B cell (primary cell): ENCODE measurements around the gene TPRA1. TPM values are rescaled to one million over a fixed set of nuclear protein-coding genes. Genes with fewer than 3 reads are reported as not detected.
A peak's percentile ranks its signal among the peaks of the same experiment; 100 is the strongest.

Experiments
- ATAC-seq: fragments of 200-7000 bp; cut with Tn5 transposase; one replicate; pipeline ENCODE4 v1.10.0; 2021; ENCODE audit warnings: low read depth, mild to moderate bottlenecking, moderate number of reproducible peaks, moderate library complexity
- CTCF ChIA-PET: fragments of 350-600 bp; sonication (Branson Sonifier 250); formaldehyde crosslinking; loops from one replicate; lab custom pipeline; 2021; ENCODE audit warnings: antibody characterized with exemption, inconsistent platforms; lab: Charles Lee
- POLR2A ChIA-PET: fragments of 350-600 bp; sonication (Branson Sonifier 250); formaldehyde crosslinking; loops from one replicate; lab custom pipeline; 2021; ENCODE audit warnings: antibody characterized with exemption; lab: Charles Lee
- DNase-seq: peaks from one replicate; pipeline ENCODE4 v3.0.0; 2013
- H2AFZ ChIP-seq: 2 replicates; pipeline ENCODE4 v1.6.1; 2012; ENCODE audit warnings: mild to moderate bottlenecking, low read depth, low read length; ENCODE audit not compliant: insufficient read depth, poor library complexity, severe bottlenecking
- H3K27ac ChIP-seq, 2 donors: 1 replicate in 1 of 2; 2 replicates in 1 of 2; pipeline ENCODE4 v1.5.1; 2012 to 2013; ENCODE audit warnings: low read length in 2 of 2, mild to moderate bottlenecking in 2 of 2, moderate library complexity in 1 of 2
- H3K27me3 ChIP-seq, 4 experiments: fragments of 200-600 bp in 1 of 4; sonication (generic) in 1 of 4; replicated peaks in 1 of 4; 1 replicate in 2 of 4; 2 replicates in 2 of 4; pipeline versions ENCODE4 v1.6.1 to v1.7.0; 2013 to 2016; ENCODE audit warnings: low read length in 3 of 4, mild to moderate bottlenecking in 2 of 4, mixed read lengths in 1 of 4, moderate library complexity in 1 of 4; ENCODE audit not compliant: insufficient read depth in 4 of 4, control insufficient read depth in 3 of 4; ENCODE audit errors: control extremely low read depth in 1 of 4
- H3K36me3 ChIP-seq, 2 experiments: replicated peaks in 1 of 2; 1 replicate in 1 of 2; 2 replicates in 1 of 2; pipeline versions ENCODE4 v1.6.1 to v1.7.1; 2013; ENCODE audit warnings: low read length in 1 of 2; ENCODE audit not compliant: insufficient read depth in 2 of 2, control insufficient read depth in 1 of 2; ENCODE audit errors: control extremely low read depth in 1 of 2, extremely low read depth in 1 of 2
- H3K4me1 ChIP-seq, 2 donors: fragments of 200-600 bp in 1 of 2; sonication (generic) in 1 of 2; 1 replicate in 1 of 2; 2 replicates in 1 of 2; pipeline versions ENCODE4 v1.5.1 to v1.6.1; 2013 to 2017; ENCODE audit warnings: low read length in 2 of 2; ENCODE audit not compliant: control insufficient read depth in 2 of 2, insufficient read depth in 2 of 2
- H3K4me2 ChIP-seq: replicated peaks from 2 replicates; pipeline ENCODE3; 2012; ENCODE audit warnings: mild to moderate bottlenecking, low read depth, low read length; ENCODE audit not compliant: poor library complexity, severe bottlenecking
- H3K4me3 ChIP-seq, 5 experiments: fragments of 200-600 bp in 1 of 5; sonication (generic) in 1 of 5; 1 replicate in 3 of 5; 2 replicates in 2 of 5; pipeline versions ENCODE4 v1.5.1 to v1.7.0; 2011 to 2016; ENCODE audit warnings: low read length in 4 of 5, mild to moderate bottlenecking in 4 of 5, low read depth in 2 of 5, control low read depth in 1 of 5, moderate library complexity in 1 of 5; ENCODE audit not compliant: insufficient read depth in 1 of 5; ENCODE audit errors: control extremely low read depth in 1 of 5, extremely low read depth in 1 of 5
- H3K79me2 ChIP-seq: fragments of 200-600 bp; sonication (generic); one replicate; pipeline ENCODE4 v1.6.0; 2016; ENCODE audit warnings: low read length; ENCODE audit not compliant: control insufficient read depth, insufficient read depth
- H3K9ac ChIP-seq: fragments of 200-600 bp; sonication (generic); 2 replicates; pipeline ENCODE4 v1.6.1; 2017; ENCODE audit warnings: mild to moderate bottlenecking, low read length, moderate library complexity
- H3K9me3 ChIP-seq, 3 donors: one replicate each; pipeline versions ENCODE4 v1.6.1 to v1.7.1; 2013; ENCODE audit warnings: low read length in 2 of 3; ENCODE audit not compliant: control insufficient read depth in 2 of 3, insufficient read depth in 1 of 3; ENCODE audit errors: control extremely low read depth in 1 of 3
- H4K20me1 ChIP-seq: 2 replicates; pipeline ENCODE4 v1.6.0; 2012; ENCODE audit warnings: mild to moderate bottlenecking, low read length; ENCODE audit not compliant: insufficient read depth, control insufficient read depth, poor library complexity, severe bottlenecking
- H3K27ac Mint-ChIP-seq: one replicate; pipeline ENCODE4 v1.8.0; 2021; ENCODE audit warnings: mixed read lengths
- H3K27me3 Mint-ChIP-seq: one replicate; pipeline ENCODE4 v1.8.0; 2021; ENCODE audit warnings: mixed read lengths
- H3K4me1 Mint-ChIP-seq: one replicate; pipeline ENCODE4 v1.8.0; 2021; ENCODE audit warnings: mixed read lengths
- H3K4me3 Mint-ChIP-seq: one replicate; pipeline ENCODE4 v1.8.0; 2021; ENCODE audit warnings: mixed read lengths
- H3K9me3 Mint-ChIP-seq: one replicate; pipeline ENCODE4 v1.8.0; 2022; ENCODE audit warnings: mixed read lengths; ENCODE audit not compliant: insufficient read depth
- CTCF ChIP-seq: fragments of 200-600 bp; IDR thresholded peaks from one replicate; pipeline ENCODE4 v1.8.0; 2022; ENCODE audit warnings: antibody characterized with exemption, mild to moderate bottlenecking
- EZH2 ChIP-seq: IDR thresholded peaks from 2 replicates; pipeline ENCODE4 v1.6.1; 2012; ENCODE audit warnings: borderline replicate concordance, low read depth, mild to moderate bottlenecking, moderate library complexity, low read length; ENCODE audit not compliant: insufficient read depth, poor library complexity, severe bottlenecking
- WGBS: methylation state at CpG from one replicate; pipeline ENCODE4 v1.1.5; 2013; ENCODE audit warnings: missing lambda C conversion rate; ENCODE audit not compliant: insufficient coverage; 5-methylcytosine and 5-hydroxymethylcytosine counted together
- intact Hi-C: fragments of 100-400 bp; cut with micrococcal nuclease; formaldehyde crosslinking; loops from one replicate; pipeline ENCODE4 v1.10.0; 2022
- polyA plus RNA-seq: library from polyadenylated mRNA; depleted of rRNA; stranded (reverse); fragments of >200 nt; gene quantifications from 2 replicates; pipeline ENCODE4 v1.2.3, GENCODE V29; 2012
- total RNA-seq, 2 donors: library from RNA; stranded (reverse); fragments of 120-200 nt in 1 of 2; gene quantifications; 1 replicate in 1 of 2; 2 replicates in 1 of 2; pipeline versions ENCODE4 v1.2.3 to v1.2.4, GENCODE V29; 2013 to 2022

The TPRA1 gene
- total and polyA plus RNA-seq, 2 donors (not counting 1 experiment from before 2014, with no cell fraction given) = 19.8 to 27.7 TPM

- H3K4me3 ChIP-seq = no peak overlapping the region
- DNase-seq (no peak), ATAC-seq (no peak)
- no peak overlapping the region for H3K27ac Mint-ChIP-seq
- WGBS = 88% methylated on average over 14 of the region's 14 CpGs
- H3K4me1 ChIP-seq = peaks cover 3 to 15% of the 10 kb centered on the region in 2 donors
- peaks cover 9% of the 10 kb centered on the region for H3K4me1 Mint-ChIP-seq
- no peak overlapping the region for H3K4me2 ChIP-seq
- no peak for TF ChIP-seq EZH2
- no peak for TF ChIP-seq CTCF
- H3K36me3 ChIP-seq = no peaks in the 10 kb centered on the region
- H3K9me3 Mint-ChIP-seq = no peaks in the 10 kb centered on the region
- H3K79me2 ChIP-seq = no peaks in the 10 kb centered on the region
- peaks cover 11% of the 10 kb centered on the region for H3K27me3 Mint-ChIP-seq
- H4K20me1 ChIP-seq = no peaks in the 10 kb centered on the region
- POLR2A ChIA-PET = no interaction called here
- H3K27me3 ChIP-seq = peaks cover 0 to 3% (median 0%) of the 10 kb centered on the region in 4 experiments
- CTCF ChIA-PET = interaction anchor here (1.1 to 8.9 kb wide), 10 partner anchors 8 to 1412 kb away, joined by 3 to 119 read pairs (median 6); partner anchors contain the start of gene CHST13
- no peaks in the 10 kb centered on the region for H3K9me3 ChIP-seq
- peak overlapping the region; percentile 78 for H3K4me3 Mint-ChIP-seq
- intact Hi-C loops = no loop called here
- H3K9ac ChIP-seq = no peak overlapping the region
- H2AFZ ChIP-seq = no peak overlapping the region
- H3K27ac ChIP-seq = no peak overlapping the region
Measured at GRCh38 chr3:127545711-127546457, 44.6 kb downstream of the TPRA1 start.

- peaks cover 9% of the 10 kb centered on the region for H3K4me1 Mint-ChIP-seq
- no peak for TF ChIP-seq EZH2
- TF ChIP-seq CTCF = no peak
- WGBS = 100% methylated on average over 1 of the region's 8 CpGs
- peaks cover 10% of the 10 kb centered on the region for H3K27me3 Mint-ChIP-seq
- Histone ChIP-seq H3K27me3 (peaks cover 0 to 3% (median 0%) of the 10 kb centered on the region in 4 experiments), H4K20me1 (no peaks in the 10 kb centered on the region), H3K27ac (no peak overlapping the region), H3K79me2 (no peaks in the 10 kb centered on the region), H2AFZ (peak overlapping the region; percentile 12), H3K4me1 (peaks cover 3 to 15% of the 10 kb centered on the region in 2 donors), H3K4me2 (no peak overlapping the region), H3K36me3 (no peaks in the 10 kb centered on the region), H3K4me3 (no peak overlapping the region), H3K9me3 (no peaks in the 10 kb centered on the region), H3K9ac (no peak overlapping the region)
- ChIA-PET CTCF (interaction anchor here (0.9 to 8.9 kb wide), 10 partner anchors 8 to 1411 kb away, joined by 3 to 119 read pairs (median 6); partner anchors contain the start of gene CHST13), POLR2A (no interaction called here)
- intact Hi-C loops = no loop called here
- ATAC-seq (no peak), DNase-seq (no peak)
- peak overlapping the region; percentile 18 for H3K4me3 Mint-ChIP-seq
- no peak overlapping the region for H3K27ac Mint-ChIP-seq
- H3K9me3 Mint-ChIP-seq = no peaks in the 10 kb centered on the region
Measured at GRCh38 chr3:127545216-127545615, 45.3 kb downstream of the TPRA1 start.
